HG03571 (cell line): ENCODE data around the gene FADS6.
"Not testable (repeated sequence)": the region's sequence is repeated elsewhere in the genome, so short reads cannot be mapped to it uniquely, and the experiment has no call there.

Source experiments
- ATAC-seq: cut with Tn5 transposase; IDR thresholded peaks from one replicate; pipeline ENCODE4 v1.9.1; 2021; ENCODE audit not compliant: unreplicated experiment

Gene FADS6

DNA sequence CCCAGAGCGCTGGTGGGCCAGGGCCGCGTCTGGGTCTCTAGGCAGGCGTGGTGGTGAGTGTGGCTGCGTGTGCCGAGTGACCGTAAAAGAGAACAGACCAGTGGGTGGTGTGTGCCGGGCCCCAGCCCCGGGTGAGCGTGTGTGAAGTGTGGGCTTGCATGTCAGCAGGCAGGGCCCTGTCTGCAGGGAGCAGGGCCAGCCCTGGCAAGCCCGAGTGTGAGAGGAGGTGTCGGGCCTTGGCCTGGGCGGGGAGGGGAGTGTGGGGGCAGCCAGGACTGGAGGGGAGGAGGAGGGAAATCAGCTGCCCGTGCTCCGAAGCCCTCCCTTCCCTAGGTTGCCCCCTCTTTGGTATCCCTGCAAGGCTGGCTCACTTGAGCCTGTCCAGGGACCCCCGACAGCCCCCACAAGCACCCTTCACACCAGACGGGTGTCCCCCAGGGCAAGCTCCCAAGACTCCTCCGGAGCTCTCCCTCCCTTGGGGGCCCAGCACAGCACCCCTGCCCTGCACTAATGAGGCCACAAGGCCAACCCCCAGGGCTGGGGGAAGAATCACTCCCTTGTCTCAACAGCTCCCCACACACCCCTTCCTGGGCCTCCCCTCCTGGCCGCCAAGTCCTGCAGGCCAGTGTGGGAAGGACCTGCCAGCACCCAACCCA is 27.7 kb upstream of the FADS6 start:
- ATAC-seq, result no peak

DNA sequence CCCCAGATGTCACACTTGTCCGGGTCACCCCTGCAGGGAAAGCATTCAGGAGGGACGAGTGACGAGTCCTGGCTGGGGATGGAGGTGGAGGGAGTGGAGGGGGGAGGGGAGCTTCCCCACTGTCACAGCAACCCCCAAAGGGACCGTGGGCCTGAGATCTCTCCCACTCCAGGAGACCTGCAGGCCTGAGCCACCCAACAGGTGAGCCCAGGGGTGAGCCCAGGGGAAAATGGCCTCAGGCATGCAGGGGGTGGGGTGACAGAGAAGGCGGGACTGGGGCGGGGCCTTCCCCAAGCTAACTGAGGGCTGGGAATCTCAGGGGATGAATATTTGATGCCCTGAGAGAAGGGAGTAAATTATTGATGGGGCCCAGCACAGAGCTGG is 27.2 kb upstream of the FADS6 start:
- no peak for ATAC-seq

DNA sequence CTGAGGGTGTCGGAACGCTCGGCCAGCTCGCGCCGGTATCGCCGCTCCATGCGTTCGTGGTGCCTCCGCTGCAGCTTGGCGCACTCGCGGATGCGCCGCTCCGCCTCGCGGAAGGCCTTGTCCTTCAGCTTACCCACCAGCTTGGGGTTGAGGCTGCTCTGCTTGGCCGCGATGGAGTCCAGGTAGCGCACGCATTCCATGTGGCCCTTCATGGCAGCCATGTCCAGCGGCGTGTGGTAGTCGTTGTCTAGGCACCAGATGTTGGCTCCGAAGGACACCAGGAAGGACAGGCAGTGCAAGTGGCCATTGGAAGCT is 26.8 kb upstream of the FADS6 start:
- ATAC-seq, result no peak

DNA sequence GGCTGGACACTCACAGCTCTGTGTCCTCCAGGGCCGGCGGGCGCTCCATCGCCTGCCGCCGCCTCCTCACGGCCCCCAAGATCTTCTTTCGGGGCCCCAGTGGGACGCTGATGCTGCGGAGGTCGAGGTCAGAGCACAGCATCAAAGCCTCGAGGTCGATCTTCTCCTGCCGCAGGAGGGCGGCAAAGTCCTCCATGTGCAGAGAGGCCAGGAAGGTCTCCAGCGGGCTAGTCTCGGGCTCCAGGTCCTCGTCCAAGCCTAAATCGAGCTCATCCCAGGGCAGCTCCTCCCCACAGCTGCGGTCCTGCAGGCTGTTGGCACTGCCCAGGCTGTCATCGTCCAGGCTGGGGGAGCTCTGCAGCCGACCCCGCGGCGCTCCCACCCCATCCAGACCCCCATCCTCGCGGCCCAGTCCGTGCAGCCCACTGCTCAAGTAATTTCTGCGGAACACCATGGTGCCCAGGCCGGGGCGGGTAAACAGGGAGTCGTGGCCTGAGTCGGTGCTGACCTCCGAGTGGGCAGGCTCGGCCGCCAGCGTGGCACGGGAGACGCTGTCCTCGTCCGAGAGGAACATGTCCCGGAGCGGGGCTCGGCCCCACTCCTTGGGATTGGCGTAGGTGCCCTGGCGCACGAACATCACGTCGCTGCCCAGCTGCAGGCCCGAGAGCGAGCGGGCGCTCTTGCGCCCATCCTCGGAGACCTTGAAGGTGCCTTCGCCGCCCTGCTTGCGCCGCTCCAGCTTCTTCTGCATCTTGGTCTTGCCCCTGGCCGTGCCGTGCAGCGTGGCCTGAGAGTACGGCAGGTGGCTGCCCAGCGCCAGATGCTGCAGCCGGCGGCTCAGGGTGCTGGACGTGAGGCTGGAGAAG is 26.2 kb upstream of the FADS6 start:
- ATAC-seq, result no peak

DNA sequence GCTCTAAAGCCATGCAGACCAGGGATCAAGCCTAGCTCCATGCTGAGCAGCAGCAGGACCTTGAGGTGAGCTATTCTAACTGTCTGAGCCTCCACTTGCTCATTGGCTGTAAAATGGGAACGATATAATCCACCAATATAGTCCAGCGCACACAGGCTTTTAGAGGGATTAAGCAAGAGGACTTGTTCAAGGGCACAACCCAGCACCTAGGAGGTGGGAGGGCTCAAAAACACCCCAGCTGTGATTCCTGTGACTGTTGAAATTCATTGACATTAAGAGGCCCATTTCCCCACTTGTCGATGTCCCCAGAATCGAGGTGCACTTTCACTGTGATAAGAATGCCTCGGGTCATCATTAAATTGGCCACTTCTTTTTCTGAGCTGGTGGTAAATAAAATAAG is 25.5 kb upstream of the FADS6 start:
- ATAC-seq, result no peak

DNA sequence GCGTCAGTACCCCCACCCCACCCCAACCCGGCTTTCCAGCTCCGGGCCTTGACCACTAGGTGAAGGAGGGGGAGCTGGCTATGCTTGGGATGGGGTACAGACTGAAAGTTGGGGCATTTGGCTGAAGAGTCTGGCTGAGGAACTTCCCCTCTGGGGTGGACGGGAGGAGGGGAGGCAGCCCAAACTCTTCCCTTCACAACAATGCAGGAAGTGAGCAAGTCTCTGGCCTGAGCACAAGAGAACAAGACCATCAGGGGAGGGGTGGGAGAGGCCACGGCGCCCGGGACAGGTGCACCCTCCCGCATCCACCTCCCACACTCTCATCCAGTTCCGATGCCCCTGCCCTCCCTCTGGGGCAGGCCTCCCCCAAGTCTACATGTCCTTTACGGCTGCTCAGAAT is 24.0 kb upstream of the FADS6 start:
- ATAC-seq, result no peak

DNA sequence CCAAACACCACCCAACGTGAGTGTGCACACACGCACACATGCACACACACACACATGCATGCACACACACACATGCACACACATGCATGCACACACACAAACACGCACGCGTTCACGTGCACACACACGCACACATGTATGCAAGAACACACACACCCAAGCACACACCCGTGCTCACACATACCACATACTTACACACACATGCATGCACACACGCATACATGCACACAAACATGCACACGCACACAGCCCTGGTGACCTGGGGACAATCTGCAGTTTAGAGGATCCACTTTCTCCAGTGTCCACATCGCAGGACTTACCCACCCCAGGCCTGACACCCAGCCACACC is 23.4 kb upstream of the FADS6 start:
- no peak for ATAC-seq

DNA sequence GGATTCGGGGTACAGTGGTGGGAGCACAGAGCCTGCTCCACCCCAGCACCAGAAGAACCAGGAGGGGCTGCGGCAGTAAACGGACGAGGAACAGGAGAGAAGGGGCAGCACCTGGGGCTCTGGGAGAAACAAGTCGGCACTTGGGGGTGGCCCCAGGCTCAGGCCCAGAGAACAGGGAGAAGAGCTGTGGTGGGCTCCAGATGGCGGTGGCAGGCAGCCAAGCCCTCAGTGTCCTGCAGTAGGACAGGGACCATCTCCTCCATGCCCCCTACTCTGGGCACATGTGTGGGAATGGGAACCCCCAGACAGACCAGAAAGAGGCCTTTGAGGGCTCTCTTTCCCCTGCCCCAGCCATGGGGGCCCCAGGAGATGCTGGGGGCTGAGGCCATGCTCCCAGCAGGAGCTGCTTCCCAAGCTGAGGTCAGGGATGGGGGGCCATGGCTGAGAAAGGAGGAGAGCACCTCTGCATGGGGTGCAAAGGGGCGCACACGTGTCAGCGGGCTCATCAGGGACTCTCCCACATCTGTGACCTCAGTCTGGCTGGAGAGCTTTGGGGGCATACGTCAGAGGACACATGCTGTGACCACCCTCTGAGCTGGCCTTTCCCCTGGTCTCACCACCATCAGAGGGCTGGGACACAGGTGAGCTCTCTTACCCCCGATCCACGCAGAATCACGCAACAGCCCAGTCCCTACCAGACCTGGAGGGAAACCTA is 22.9 kb upstream of the FADS6 start:
- ATAC-seq, result no peak

DNA sequence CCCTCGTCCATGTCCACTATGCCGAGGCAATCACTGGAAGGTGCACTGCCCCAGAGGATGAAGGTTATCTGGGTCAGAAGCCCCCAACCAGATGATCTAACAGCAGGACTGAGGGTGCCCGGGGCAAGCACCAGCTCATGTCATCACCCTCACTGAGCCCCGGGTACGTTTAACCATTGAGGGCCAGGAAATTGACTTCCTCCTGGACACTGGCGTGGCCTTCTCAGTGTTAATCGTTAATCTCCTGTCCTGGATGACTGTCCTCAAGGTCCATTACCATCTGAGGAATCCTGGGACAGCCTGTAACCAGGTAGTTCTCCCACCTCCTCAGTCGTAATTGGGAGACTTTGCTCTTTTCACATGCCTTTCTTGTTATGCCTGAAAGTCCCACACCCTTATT is 18.0 kb upstream of the FADS6 start:
- not testable (repeated sequence) for ATAC-seq

DNA sequence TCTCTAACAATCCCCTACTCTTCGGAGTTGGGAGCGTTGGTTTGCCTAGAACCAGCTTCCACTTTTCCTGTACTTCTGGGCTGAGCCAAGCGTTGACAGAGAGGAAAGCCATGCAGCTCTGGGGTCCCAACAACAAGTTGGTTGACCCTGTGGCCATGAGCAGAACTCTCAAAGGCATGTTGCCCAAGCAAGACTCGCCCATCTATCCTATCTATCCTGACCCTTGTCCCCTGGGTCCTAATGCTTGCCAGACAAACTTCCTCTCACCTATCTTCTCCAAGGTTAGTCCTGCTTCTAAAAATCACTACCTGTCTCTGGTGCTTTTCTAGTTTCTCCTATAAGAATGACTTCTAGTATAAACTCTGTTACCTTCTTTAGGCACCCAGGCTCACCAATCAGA is 15.7 kb upstream of the FADS6 start:
- not testable (repeated sequence) for ATAC-seq

DNA sequence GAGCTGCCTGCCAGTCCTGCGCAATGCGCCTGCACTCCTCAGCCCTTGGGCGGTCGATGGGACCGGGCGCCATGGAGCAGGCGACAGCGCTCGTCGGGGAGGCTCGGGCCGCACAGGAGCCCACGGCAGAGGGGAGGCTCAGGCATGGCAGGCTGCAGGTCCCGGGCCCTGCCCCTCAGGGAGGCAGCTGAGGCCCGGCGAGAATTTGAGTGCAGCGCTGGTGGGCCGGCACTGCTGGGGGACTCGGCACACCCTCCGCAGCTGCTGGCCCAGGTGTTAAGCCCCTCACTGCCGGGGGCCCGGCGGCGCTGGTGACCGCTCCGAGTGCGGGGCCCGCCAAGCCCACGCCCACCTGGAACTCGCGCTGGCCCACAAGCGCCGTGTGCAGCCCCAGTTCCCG is 13.6 kb upstream of the FADS6 start:
- no peak for ATAC-seq

DNA sequence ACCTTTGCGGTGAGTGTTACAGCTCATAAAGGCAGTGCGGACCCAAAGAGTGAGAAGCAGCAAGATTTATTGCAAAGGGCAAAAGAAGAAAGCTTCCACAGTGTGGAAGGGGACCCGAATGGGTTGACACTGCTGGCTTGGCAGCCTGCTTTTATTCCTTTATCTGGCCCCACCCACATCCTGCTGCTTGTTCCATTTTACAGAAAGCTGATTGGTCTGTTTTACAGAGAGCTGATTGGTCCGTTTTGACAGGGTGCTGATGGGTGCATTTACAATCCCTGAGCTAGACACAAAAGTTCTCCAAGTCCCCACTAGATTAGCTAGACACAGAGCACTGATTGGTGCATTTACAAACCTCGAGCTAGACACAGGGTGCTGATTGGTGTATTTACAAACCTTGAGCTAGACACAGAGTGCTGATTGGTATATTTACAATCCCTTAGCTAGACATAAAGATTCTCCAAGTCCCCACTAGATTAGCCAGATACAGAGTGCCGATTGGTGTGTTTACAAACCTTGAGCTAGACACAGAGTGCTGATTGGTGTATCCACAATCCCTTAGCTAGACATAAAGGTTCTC is 12.9 kb upstream of the FADS6 start:
- ATAC-seq, result not testable (repeated sequence)

DNA sequence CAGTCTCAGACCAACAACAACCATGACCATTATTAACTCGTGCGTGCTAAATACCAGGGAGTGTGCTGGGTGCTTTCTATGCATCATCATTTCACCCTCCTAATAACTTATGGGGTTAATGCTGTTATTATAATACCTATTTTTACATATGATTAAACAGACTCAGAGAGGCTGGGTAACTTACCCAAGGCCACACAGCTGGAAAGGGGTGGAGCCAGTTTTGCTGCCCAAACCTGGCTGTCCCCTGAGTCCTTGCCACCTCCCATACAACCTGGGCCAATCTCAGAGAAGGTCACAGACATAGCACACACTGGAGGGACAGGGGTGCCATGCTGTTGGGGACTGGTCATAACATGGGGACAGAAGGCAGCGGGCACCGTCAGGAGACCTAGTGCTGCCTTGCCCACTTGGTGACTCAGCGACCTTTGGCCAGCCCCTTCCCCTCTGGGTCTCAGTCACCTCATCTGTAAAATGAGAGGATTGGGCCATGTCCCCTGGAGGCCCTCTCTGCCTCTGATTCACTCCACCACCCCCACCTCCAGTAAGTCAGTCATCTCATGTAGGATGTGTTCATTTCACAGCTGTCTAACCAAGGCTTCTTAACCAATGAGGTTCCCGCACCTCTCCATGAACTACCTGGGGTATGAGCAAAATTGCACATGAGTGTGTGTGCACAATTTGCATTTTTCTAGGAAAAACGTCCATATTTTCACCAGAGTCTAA is 11.4 kb upstream of the FADS6 start:
- ATAC-seq, result no peak

DNA sequence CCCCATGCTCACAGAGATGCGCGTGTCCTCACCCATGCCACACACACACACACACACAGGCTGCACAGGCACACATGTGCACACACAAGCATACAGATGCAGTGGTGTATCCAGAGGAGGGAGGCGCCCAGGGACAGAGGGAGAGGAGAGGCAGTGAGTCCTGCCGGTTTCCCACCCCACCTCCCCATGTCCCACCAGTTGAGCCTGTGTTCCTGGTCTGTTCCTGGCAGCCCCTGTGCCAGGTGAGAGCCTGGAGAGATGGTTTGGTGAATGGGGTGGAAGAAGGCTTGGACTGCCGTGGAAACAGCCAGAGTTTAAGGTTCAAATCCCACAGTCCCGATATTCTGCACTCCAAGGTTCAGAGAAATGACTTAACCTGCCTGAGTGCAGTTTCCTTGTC is 10.2 kb upstream of the FADS6 start:
- ATAC-seq, result no peak

DNA sequence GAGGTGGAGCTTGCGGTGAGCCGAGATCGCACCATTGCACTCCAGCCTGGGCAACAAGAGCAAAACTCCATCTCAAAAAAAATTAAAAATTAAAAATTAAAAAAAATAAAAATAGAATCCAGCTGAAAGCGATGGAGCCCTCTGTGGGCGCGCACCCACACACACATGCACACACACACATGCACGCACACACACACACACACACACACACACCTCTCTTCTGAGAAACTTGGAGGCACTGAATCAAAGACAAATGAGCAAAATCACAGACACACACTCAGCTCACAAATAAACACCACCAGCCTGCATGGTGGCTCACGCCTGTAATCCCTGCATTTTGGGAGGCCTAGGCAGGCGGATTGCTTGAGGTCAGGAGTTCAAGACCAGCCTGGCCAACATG is 9.6 kb upstream of the FADS6 start:
- no peak for ATAC-seq

DNA sequence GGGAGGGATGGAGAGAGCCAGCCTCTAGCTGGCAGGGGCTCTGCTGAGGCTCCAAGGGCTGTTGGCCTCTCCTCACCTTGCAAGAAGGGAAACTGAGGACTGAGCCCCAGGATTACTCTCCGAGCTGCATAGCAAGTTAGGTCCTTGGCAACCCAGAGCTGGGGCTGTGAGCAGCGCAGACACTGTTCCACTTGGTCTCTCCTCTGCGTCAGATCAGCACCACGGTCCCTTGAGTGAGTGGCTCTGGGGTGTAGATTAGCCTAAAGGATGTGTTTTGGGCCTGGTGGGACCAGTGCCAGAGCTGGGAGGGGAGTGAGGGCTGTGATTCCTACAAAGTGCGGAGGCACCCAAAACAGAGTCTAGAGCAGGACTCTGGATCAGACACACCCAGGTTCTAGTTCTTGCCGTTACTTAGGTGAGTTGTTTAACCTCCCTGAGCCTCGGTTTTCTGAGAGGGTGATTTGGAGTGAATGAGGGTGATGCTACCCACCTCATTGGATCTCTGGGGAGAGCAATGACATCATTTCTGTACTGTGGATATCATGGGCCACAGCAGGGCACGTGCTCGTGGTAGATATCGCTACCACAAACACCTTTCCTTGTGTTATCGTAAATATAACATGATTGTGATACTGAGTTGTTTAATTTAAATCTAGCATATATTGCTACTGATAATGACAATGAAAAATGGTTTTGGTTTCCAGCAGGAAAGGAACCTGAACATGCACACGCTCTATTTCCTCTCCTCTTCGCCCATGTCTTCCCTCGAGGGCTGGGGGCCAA is 8.1 kb upstream of the FADS6 start:
- no peak for ATAC-seq

DNA sequence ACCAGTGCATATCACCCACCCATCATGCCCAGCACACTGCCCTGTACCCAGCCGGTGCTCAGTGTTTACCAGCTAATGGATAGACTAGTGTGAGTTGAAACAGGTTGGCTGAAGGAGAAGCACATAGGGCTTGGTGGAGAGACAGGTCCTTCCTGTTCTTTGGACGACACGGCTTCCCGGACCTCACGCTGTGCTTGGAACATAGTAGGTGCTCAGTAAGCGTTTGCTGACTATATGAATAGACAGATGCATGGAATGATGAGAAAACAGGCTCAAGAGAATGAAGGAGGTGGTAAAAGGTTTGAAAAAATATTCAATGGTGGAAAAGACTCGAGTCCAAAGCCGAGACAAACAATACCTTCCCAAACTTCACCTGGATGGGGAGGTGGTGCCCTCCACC is 6.8 kb upstream of the FADS6 start:
- no peak for ATAC-seq

DNA sequence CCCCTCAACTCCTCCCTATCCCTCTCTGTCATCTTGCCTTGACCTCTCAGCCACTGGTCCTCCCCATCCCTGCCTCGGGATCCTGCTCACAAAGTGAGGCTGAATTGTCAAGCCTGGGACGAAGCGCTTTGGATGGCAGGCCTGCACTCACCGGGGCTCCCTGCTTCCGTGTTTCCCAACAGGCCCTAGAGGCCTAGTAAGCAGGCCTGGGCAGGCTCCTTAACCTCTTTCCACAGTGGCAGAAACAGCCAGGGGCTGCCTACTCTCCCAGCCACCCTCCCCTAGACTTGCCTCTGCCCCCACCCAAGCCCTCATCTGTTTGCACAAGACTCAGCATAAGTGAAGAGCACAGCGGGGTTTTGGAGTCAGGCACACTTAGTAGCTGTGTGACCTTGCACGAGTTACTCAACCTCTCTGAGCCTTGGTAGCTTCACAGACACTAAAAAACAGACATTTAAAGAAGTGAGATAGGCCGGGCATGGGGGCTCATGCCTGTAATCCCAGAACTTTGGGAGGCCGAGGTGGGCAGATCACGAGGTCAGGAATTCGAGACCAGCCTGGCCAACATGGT is 5.0 kb upstream of the FADS6 start:
- no peak for ATAC-seq

DNA sequence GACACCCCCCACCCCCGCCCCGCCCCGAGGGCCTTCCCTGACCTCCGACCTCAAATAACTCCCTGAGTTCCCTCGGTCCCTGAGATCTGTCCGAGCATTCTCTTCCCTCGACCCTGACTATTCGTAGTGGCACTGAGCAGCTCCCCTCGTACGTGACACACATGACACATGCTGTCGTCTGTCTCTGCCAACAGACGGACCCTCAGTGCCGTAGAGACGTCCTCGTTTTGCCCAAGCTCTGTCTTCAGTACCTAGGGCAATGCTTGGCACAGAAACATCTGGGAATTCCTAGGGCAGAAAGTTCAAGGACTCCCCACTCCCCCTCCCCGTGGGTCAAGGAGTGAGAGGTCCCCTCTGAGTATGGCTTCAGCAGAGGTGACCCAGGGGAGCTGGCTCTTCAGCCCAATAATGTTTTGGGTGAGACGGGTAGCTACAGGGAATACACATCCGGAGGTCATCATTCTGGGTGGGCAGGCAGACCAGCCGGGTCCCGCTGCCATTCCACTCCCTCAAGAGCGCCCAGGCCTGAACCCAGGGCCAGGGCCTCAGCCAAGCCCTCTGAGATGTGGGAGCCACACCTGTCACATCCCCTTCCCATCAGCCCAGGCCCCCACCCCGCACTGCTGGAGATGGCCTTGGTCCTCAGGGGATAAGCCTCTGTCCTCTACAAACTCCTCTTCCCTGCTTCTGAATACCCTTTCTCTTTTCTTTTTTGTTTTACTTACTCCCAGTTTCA is 671 bp upstream of the FADS6 start:
- no peak for ATAC-seq
